ENCODE measurements around the gene LANCL1.

LANCL1 gene

GRCh38 chr2:210476194-210477128 lies at the start of gene LANCL1:
Gene LANCL1 (minus strand): TSS chr2:210476759. CDS start chr2:210476396, 363 bp downstream.
- DNase-seq, result peak; percentile 83

GRCh38 chr2:210524533-210524932 lies 48.0 kb upstream of the LANCL1 start:
- no peak for DNase-seq

- DNase-seq, result no peak
Measured at GRCh38 chr2:210523650-210524289, 47.2 kb upstream of the LANCL1 start.

- no peak for DNase-seq
Measured at GRCh38 chr2:210522399-210522798, 45.8 kb upstream of the LANCL1 start.

- DNase-seq, result no peak
Measured at GRCh38 chr2:210519594-210519993, 43.0 kb upstream of the LANCL1 start.

GRCh38 chr2:210517264-210517663 lies 40.7 kb upstream of the LANCL1 start:
- DNase-seq, result no peak

GRCh38 chr2:210515911-210516310 lies 39.4 kb upstream of the LANCL1 start:
- no peak for DNase-seq

GRCh38 chr2:210503725-210504191 lies 27.2 kb upstream of the LANCL1 start:
- DNase-seq, result peak; percentile 4

- DNase-seq, result peak; percentile 55
Measured at GRCh38 chr2:210503001-210503623, 26.6 kb upstream of the LANCL1 start.

- no peak for DNase-seq
Measured at GRCh38 chr2:210496512-210496911, 20.0 kb upstream of the LANCL1 start.

- peak; percentile 64 for DNase-seq
Measured at GRCh38 chr2:210493528-210493927, 17.0 kb upstream of the LANCL1 start.

- no peak for DNase-seq
Measured at GRCh38 chr2:210481601-210482175, 5.1 kb upstream of the LANCL1 start.

- DNase-seq, result no peak
Measured at GRCh38 chr2:210480764-210481163, 4.2 kb upstream of the LANCL1 start.

GRCh38 chr2:210480079-210480478 lies 3.5 kb upstream of the LANCL1 start:
- no peak for DNase-seq

GRCh38 chr2:210478661-210479060 lies 2.1 kb upstream of the LANCL1 start:
- DNase-seq, result no peak

GRCh38 chr2:210477496-210477895 lies 937 bp upstream of the LANCL1 start:
- no peak for DNase-seq

GRCh38 chr2:210475706-210476105 lies 853 bp downstream of the LANCL1 start:
- no peak for DNase-seq

- DNase-seq, result no peak
Measured at GRCh38 chr2:210474776-210475175, 1.8 kb downstream of the LANCL1 start.

- DNase-seq, result peak; percentile 80
Measured at GRCh38 chr2:210461401-210461800, 15.2 kb downstream of the LANCL1 start.

GRCh38 chr2:210460322-210461227 lies 16.0 kb downstream of the LANCL1 start:
- DNase-seq, result no peak

GRCh38 chr2:210459880-210460279 lies 16.7 kb downstream of the LANCL1 start:
- DNase-seq, result no peak

- no peak for DNase-seq
Measured at GRCh38 chr2:210459407-210459806, 17.2 kb downstream of the LANCL1 start.
